Measurements from ENCODE around the gene HS3ST2.

GRCh38 chr16:22961206-22961605, 147.2 kb downstream of the HS3ST2 start:
- TF ChIP-seq POLR2AphosphoS5 (IDR thresholded peaks at IDR 0.05; ENCODE audit: low read depth): no peak
- TF ChIP-seq EZH2 (IDR thresholded peaks at IDR 0.05; ENCODE audit: low read depth, unreplicated experiment): no peak
- TF ChIP-seq CTCF (conservative IDR thresholded peaks at IDR 0.05; ENCODE audit: low read depth in 2 of 2): no peak
- TF ChIP-seq EZH2phosphoT487 (IDR thresholded peaks at IDR 0.05; ENCODE audit: unreplicated experiment): no peak
- TF ChIP-seq CREB1 (CRISPR knock-in tag; IDR thresholded peaks at IDR 0.05; ENCODE audit: low read depth): no peak

Data from GM23338 (cell line).